ENCODE data around the gene UBE2E2.

UBE2E2 gene

DNA sequence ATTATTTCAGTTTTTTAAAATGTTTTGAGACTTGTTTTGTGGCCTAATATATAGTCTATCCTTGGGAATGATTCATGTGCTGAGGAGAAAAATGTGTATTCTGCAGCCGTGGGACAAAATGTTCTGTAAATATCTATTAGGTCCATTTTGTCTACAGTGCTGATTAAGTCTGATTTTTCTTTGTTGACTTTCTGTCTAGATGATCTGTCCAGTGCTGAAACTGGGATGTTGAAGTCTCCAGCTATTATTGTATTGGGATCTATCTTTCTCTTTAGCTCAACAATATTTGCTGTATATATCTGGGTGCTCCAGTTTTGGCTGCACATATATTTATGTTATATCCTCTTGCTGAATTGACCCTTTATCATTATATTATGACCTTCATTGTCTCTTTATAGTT lies 85.2 kb downstream of the UBE2E2 start:
- DNase-seq = no peak

- DNase-seq = no peak
Observed at GRCh38 chr3:23288715-23289114, 85.6 kb downstream of the UBE2E2 start.

- DNase-seq = no peak
Observed at GRCh38 chr3:23292432-23292831, 89.3 kb downstream of the UBE2E2 start.

GRCh38 chr3:23294770-23295387 lies 91.8 kb downstream of the UBE2E2 start:
- DNase-seq = no peak

- no peak for DNase-seq
Observed at GRCh38 chr3:23301819-23302218, 98.7 kb downstream of the UBE2E2 start.

DNA sequence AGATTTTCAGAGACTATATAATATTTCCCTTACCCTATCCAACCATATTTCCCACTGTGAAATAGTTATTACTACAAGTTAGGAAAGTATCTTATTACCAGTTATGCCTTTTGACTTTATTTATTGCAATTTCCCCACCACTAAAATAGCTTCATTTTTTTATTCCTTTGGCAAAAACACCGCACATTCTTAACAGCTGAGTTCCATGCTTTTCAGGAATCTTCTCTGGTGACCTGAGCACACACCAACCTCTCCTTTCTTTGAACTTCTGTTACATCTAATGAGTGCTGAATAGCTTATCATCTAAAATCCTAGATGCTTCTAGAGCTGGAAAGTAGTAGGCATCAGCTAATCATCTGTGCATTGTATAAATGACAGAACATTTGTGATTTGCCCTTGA lies 99.1 kb downstream of the UBE2E2 start:
- DNase-seq = no peak

GRCh38 chr3:23303601-23304217 lies 100.6 kb downstream of the UBE2E2 start:
- DNase-seq = no peak

GRCh38 chr3:23304424-23304823 lies 101.3 kb downstream of the UBE2E2 start:
- no peak for DNase-seq

DNA sequence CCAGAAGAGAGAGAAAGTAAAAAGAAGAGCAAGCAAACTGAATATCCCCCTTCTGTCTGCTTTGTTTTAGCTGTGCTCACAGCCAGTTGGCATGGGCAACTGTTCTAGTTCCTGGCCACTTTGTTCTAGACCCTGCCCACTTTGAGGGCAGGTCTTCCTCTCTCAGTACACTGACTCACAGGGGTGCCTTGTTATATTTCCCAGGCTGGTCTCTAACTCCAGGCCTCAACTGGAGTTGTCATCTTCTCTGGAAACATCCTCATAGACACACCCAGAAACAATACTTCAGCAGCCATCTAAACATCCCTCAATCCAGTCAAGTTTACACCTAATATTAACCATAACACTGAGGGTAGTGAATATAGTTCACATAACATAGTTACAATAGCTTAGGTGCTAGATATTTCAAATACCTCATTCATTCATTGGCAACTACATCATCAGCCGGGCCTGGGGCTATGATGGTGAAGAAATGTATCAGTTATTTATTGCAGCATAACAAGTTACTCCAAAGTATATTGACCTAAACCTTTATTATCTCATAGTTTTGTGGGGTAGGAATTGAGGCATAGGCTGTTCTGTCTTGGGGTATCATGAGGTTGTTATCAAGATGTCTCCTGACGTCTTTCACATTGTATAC lies 106.0 kb downstream of the UBE2E2 start:
- no peak for DNase-seq

DNA sequence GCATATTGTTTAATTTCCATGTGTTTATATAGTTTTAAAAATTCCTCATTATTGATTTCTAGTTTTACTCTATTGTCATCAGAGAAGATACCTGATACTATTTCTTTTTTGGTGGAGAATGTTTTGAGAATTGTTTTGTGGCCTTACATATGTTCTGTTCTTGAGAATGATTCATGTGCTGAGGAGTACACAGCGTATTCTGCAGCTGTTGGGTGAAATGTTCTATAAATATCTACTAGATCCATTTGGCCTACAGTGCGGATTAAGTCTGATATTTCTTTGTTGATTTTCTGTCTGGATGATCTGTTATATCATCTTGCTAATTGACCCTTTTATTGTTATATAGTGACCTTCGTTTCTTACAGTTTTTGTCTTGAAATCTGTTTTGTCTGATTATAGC lies 109.7 kb downstream of the UBE2E2 start:
- DNase-seq = no peak

- no peak for DNase-seq
Observed at GRCh38 chr3:23314981-23315762, 112.0 kb downstream of the UBE2E2 start.

- DNase-seq = no peak
Observed at GRCh38 chr3:23316924-23317323, 113.8 kb downstream of the UBE2E2 start.

DNA sequence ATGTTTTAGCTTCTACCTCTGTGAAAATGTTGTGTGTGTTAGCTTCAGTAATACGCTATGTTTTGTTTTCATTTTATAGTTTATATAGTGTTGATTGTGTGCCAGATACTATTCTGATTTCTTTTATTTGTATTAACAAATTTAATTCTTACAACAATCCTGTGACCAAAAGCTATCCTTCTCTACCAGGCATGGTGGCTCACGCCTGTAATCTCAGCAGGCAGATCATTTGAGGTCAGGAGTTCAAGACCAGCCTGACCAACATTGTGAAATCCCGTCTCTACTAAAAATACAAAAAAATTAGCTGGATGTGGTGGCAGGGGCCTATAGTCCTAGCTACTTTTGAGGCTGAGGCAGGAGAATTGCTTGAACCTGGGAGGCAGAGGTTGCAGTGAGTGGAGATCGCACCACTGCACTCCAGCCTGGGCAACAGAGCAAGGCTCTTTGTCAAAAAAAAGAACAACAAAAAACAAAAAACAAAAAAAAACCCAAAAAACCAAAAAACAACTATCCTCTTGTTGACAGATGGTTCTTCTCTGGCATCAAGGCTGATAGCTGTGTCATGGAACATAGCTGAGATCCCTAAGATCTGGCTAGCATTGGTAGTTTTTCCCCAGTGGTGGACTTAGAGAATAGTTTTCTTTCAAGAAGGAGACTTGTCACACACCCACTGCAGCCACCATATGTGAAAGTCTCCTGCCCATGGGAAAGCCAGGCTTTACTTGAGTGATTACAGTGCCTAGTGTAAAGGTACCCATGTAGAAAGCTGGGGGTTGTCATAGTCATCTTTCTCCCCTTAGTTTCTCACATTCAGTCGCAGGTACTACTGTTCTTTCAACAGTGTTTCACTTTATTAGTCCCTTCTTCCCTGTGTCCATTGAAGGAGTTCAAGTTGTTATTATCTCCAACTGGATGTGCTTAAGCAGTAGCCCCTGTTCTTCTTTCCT lies 116.5 kb downstream of the UBE2E2 start:
- no peak for DNase-seq

DNA sequence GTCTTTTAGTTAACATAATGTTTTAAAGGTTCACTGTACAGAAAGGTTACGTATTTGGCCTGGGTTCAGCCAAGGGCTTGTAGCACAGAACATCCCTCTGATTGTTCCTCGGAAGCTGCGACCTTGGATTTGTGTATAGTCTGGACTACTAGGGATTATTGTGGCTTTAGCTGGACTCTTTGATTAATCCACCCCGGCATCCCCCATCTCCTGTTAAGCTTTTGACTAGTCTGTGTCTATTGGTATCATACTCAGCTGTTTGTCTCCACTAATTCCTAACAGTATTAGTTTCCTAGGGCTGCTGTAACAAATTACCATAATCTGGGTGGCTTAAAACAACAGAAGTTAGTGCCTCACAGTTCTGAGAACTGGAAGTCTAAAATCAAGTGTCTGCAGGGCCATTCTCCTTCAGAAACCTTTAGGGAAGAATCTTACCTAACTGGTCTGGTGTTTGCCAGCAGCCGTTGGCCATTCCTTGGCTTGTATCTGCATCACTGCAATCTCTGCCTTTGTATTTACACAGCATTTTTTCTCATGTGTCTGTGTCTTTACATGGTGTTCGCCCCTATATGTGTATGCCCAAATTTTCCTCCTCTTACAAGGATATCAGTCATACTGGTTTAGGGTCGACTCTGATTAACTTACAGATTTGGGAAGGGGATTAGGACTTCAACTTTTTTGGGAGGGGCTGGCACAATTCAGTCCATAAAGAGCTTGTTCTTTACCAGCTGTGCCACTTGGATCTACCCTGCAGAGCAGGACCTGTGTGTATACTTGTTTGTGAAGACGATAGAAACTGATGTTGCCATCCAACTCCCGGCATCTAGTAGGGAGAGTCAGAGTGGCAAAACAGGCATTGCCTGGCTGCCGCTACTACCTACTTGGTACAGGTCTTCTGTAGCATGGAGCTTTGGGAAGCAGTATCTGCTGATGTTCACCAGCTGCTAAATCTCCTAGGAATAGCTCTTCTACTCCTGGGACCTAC lies 117.8 kb downstream of the UBE2E2 start:
- DNase-seq = no peak

GRCh38 chr3:23324745-23325144 lies 121.6 kb downstream of the UBE2E2 start:
- DNase-seq = no peak

- DNase-seq = no peak
Observed at GRCh38 chr3:23325466-23326065, 122.4 kb downstream of the UBE2E2 start.

DNA sequence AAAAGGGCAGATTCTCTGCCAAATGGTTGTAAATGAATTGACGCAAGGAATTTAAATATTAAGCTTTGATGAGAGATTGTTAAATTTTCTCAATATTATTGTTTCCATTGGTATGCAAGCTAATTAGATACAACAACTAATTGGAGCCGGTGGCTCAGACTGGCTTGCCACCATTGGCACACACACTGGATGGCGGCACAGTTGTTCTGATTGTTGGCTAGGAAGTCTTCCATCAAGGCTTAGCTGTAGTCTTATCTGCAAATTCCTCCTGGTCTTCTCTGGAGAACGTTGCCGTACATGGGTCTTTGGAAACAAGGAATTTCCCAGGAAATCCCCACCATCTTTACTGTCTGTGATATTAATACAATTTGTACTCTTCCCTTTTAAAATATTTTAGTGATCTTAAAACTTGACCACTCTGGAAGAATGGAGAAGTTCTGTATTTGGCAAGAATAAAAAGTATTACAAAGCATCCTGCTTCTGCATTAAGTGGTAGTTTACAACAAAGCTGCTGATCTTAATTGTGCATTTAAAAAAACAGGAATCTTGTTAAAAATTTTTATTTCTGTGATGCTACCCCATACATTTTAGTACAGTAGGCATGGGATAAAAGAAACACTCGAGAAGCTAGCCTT lies 126.5 kb downstream of the UBE2E2 start:
- no peak for DNase-seq

DNA sequence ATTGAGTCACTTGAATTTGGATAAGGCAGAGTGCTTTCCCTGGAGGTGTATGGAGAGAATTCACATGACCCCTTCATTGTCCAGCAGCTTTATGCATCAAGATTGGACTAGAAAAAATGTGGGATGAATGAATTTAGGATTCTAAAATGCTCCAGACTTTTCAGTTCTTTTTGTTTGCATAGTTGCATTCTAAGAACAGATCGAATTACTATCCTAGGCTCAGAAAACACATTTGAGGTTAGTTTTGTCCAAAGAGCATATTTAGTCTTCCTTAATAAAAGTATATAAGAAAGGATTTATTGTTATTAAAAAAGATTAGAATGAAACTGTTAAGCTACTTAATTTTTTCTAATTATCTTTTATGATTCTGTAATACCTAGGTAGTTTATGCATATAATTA lies 127.4 kb downstream of the UBE2E2 start:
- DNase-seq = no peak

- no peak for DNase-seq
Observed at GRCh38 chr3:23331141-23331935, 128.2 kb downstream of the UBE2E2 start.

DNA sequence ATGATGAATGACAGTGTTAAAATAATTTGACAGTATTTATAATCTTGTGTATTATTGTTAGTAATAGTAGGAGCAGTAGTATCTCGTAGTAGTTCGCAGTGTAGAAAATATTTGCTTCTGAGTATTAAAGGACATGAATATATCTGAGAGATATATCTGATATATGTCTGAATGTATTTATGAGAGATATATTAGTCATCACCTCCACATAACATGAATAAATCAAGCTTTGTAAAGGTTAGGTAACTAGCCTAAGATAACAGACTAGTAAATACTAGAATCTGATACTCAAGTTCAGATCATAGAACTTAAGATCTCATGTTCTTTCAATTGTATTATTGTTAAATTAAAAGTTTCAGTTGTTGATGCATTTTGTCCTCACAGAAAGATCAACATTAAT lies 130.5 kb downstream of the UBE2E2 start:
- no peak for DNase-seq
